Spleen (tissue), 13 donors: ENCODE data around the gene TRIM73. TPM values are rescaled to one million over a fixed set of nuclear protein-coding genes. Genes with fewer than 3 reads are reported as not detected.
"Not testable (repeated sequence)": the region's sequence is repeated elsewhere in the genome, so short reads cannot be mapped to it uniquely, and the experiment has no call there.

Experiments used
- DNase-seq: peaks from one replicate; pipeline ENCODE4 v3.0.0-alpha.2; 2020
- H3K27ac ChIP-seq, 8 donors: fragments of 200-600 bp; sonication (generic) in 7 of 8; 1 replicate in 4 of 8; 2 replicates in 4 of 8; pipeline versions ENCODE4 v1.5.0 to v1.8.0; 2016 to 2021; ENCODE audit warnings: inconsistent platforms in 4 of 8, mild to moderate bottlenecking in 4 of 8, moderate library complexity in 1 of 8
- H3K27me3 ChIP-seq, 7 donors: fragments of 200-600 bp; sonication (generic) in 6 of 7; replicated peaks in 1 of 7; 1 replicate in 4 of 7; 2 replicates in 3 of 7; pipeline versions ENCODE4 v1.5.0 to v1.8.0; 2016 to 2021; ENCODE audit warnings: inconsistent platforms in 3 of 7, mild to moderate bottlenecking in 1 of 7
- H3K36me3 ChIP-seq, 6 donors: fragments of 200-600 bp; sonication (generic) in 5 of 6; 1 replicate in 4 of 6; 2 replicates in 2 of 6; pipeline versions ENCODE4 v1.5.0 to v1.8.0; 2016 to 2021; ENCODE audit warnings: inconsistent platforms in 2 of 6
- H3K4me1 ChIP-seq, 6 donors: fragments of 200-600 bp; sonication (generic) in 5 of 6; 1 replicate in 3 of 6; 2 replicates in 3 of 6; pipeline versions ENCODE4 v1.5.0 to v1.8.0; 2016 to 2021; ENCODE audit warnings: inconsistent platforms in 3 of 6
- H3K4me3 ChIP-seq, 8 donors: fragments of 200-600 bp; sonication (generic) in 7 of 8; 1 replicate in 4 of 8; 2 replicates in 4 of 8; pipeline versions ENCODE4 v1.5.0 to v1.8.0; 2016 to 2021; ENCODE audit warnings: inconsistent platforms in 4 of 8, mild to moderate bottlenecking in 4 of 8, moderate library complexity in 2 of 8
- H3K9me3 ChIP-seq, 8 donors: fragments of 200-600 bp; sonication (generic) in 7 of 8; 1 replicate in 4 of 8; 2 replicates in 4 of 8; pipeline versions ENCODE4 v1.5.0 to v1.8.0; 2016 to 2021; ENCODE audit warnings: inconsistent platforms in 4 of 8
- POLR2AphosphoS5 ChIP-seq, 3 donors: sonication (generic); formaldehyde crosslinking; IDR thresholded peaks; one replicate each; pipeline ENCODE4 v1.5.1; 2017; ENCODE audit warnings: antibody characterized with exemption in 3 of 3
- WGBS, 5 donors: extraction: QIAGEN DNeasy Blood & Tissue Kit in 3 of 5; methylation state at CpG; one replicate each; pipeline versions ENCODE4 v1.1.5 to v1.1.7; 2013 to 2018; 5-methylcytosine and 5-hydroxymethylcytosine counted together
- intact Hi-C: fragments of 100-400 bp; cut with DNase I; formaldehyde crosslinking; loops from one replicate; pipeline ENCODE4 v1.15.0; 2023; ENCODE audit warnings: low total_unique reads
- long read RNA-seq, 2 donors: transcript quantifications; one replicate each; lab custom pipeline, GENCODE V29; 2026
- polyA plus RNA-seq, 3 donors: library from polyadenylated mRNA; stranded (reverse); fragments of 200-250 nt; gene quantifications; one replicate each; pipeline ENCODE4 v1.2.1, GENCODE V29; 2013
- total RNA-seq, 7 donors: library from RNA; depleted of rRNA in 3 of 7; stranded (reverse); fragments of >200 nt in 3 of 7; fragmentation: NEBNext Ultra II Directional in 4 of 7; extraction: Animal tissue kit (Norgen Biotek cat#: 25700) in 4 of 7; gene quantifications; one replicate each; pipeline versions ENCODE4 v1.1.0 to v1.2.1, GENCODE V29; 2016 to 2021
- donor health status: healthy with polysubstance abuse.
- donor health status: DM: no; HTN: no; CAD: no; lungs with moderate emphysema.
- donor health status: DM: no; HTN: no; CAD: no.
- donor health status: Bipolar disorder and iron deficiency.
- donor health status: healthy.
- donor health status: DM: no; HTN: no; CAD: no.
- donor health status: DM: yes; HTN: yes; CAD: no.

The TRIM73 gene
- total RNA-seq (1 to 10 TPM; 2.4 to 7.7 (median 6.0) TPM), polyA plus RNA-seq (1 to 10 TPM; 2.8 to 3.8 (median 3.0) TPM)
- long read RNA-seq, donor 1, result 0 reads
- long read RNA-seq, donor 2, result 0 reads

DNA sequence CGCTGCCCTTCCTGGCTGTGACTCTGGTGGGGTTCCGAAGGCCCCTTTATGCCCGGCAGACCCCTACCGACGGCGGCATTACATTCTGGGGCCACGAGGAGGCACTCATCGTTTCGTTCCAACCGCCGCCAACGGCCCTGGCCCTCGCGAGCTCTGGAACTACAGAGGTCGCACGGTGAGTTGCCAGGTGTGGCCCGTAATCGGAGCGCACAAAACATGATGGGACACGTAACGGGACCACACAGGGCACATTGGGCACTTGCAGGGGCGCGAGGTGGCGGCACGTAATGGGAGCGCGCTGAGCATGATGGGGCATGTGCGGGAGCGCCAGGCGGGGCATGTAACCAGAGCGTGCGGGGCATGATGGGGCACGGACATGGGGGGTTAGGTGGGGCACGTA, at the start of gene TRIM73:
TRIM73 (plus strand) TSS at position 301 of the 400 bp plus-strand sequence. CDS start 3,305 bp downstream, outside the sequence.
- intact Hi-C loops, H3K36me3 ChIP-seq, H3K4me3 ChIP-seq, H3K9me3 ChIP-seq, H3K4me1 ChIP-seq, H3K27me3 ChIP-seq, DNase-seq, H3K27ac ChIP-seq: not testable (repeated sequence)
- WGBS, 5 donors, result 32 to 42% (median 39%) methylated on average over 13 to 15 of the region's 34 CpGs; no CpG with 5 or more reads in 2 of the 5 donors

DNA sequence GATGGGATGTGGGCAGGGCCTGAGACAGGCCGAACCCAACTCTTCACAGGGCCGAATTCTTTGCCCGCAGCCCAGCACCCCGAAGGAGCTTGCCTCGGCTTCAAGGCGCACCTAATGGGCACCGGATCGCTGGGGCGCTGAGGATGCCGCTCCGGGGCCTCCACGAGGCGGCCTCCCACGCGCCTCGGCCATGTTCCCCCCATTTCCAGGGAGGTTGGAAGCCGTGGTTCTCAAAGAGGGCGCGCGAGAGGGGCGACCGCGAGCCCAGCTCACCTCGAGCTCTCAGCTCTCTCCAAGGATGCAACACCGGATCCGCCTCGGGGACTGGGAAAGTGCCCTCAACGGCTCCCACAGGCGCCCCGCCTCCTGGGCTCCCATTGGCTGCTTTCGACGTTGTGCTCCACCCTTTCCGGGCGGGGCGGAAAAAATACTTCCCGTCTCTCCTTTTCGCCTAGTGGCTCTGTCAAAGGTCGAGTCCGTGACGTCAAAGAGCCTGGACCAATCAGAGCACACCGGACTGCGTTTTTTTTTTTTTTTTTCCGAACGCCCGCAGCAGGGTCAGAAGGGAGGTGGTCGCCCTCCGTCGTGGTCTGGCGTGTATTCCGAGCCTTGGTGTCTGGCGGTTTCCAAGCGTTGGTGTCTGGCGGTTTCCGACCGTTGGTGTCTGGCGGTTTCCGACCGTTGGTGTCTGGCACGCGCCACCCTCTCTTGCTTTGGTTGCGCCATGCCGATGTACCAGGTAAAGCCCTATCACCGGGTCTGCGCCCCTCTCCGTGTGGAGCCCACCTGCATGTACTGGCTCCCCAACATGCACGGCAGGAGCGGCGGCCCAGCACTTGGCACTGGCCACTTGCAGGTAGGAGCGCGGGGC, 36.5 kb upstream of the TRIM73 start:
- H3K4me1 ChIP-seq, H3K9me3 ChIP-seq, H3K27me3 ChIP-seq, H3K36me3 ChIP-seq, intact Hi-C loops: not testable (repeated sequence)
- Histone ChIP-seq H3K4me3 (peak overlapping the region in 5 of 8 donors; percentile 38 to 45 (median 41)), H3K27ac (peak overlapping the region in 5 of 8 donors; percentile 74 to 80 (median 75))
- peak; percentile 78 for DNase-seq
- 0% methylated on average over 11 to 38 of the region's 70 CpGs; no CpG with 5 or more reads in 3 of the 5 donors for WGBS, 5 donors
- peak in 2 of 3 donors; percentile 50 to 55 for TF ChIP-seq POLR2AphosphoS5 (IDR thresholded peaks at IDR 0.05)

DNA sequence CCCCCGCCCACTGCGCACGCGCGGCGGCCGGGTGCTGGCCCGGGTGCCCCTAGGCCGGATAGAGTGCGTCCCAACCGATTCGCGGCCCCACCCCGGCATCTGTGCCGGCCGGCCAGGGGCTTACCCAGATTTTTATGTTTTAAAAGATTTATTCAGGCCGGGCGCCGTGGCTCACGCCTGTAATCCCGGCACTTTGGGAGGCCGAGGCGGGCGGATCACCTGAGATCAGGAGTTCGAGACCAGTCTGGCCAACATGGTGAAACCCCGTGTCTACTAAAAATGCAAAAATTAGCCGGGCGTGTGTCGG, 35.9 kb upstream of the TRIM73 start:
- H3K4me1 ChIP-seq, H3K9me3 ChIP-seq, H3K36me3 ChIP-seq, H3K27me3 ChIP-seq, intact Hi-C loops: not testable (repeated sequence)
- Histone ChIP-seq H3K27ac (peak overlapping the region in 5 of 8 donors; percentile 74 to 80 (median 75)), H3K4me3 (peak overlapping the region in 4 of 8 donors; percentile 39 to 45 (median 42))
- WGBS, 5 donors, result 0% methylated on average over 12 of the region's 29 CpGs; no CpG with 5 or more reads in 4 of the 5 donors
- DNase-seq, result peak; percentile 46

DNA sequence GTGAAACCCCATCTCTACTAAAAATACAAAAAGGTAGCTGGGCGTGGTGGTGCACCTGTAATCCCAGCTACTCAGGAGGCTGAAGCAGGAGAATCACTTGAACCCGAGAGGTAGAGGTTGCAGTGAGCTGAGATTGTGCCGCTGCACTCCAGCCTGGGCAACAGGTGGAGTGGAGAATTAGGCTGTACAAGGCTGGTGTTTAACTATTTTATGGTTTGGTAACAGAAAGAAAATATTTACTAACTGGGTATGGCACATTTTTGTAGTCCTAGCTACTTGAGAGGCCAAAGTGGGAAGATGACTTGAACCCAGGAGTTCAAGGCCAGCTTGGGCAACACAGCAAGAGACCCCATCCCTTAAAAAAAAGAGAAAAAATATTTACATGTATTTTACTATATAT, 31.4 kb upstream of the TRIM73 start:
- H3K27ac ChIP-seq, intact Hi-C loops: not testable (repeated sequence)
- WGBS, 5 donors, result no CpG with 5 or more reads among the region's 3 CpGs

DNA sequence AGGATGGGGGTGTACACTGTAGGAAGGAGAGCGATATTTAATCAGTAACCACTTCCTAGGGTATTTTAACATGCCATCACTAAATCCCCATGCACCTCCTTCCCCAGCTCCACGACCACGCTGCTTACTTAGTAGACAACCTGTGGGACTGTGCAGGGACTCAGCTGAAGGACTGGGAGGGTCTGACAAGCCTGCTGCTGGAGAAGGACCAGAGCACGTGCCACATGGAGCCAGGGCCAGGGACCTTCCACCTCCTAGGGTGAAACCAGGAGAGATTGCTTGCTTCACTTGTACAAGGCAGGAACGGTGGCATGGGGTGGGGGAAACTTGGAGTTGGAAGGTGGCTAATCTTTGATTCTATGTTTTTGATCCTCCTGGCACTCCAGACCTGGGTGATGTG, 28.8 kb upstream of the TRIM73 start:
- H3K4me1 ChIP-seq, H3K4me3 ChIP-seq, H3K27me3 ChIP-seq, intact Hi-C loops, H3K9me3 ChIP-seq, H3K36me3 ChIP-seq, DNase-seq, H3K27ac ChIP-seq: not testable (repeated sequence)
- no CpG with 5 or more reads among the region's 5 CpGs for WGBS, 5 donors

More for the DNA sequence above, 31.4 kb upstream of the TRIM73 start:
- H3K36me3 ChIP-seq, H3K4me1 ChIP-seq, H3K4me3 ChIP-seq, DNase-seq, H3K27me3 ChIP-seq, H3K9me3 ChIP-seq: not testable (repeated sequence)

DNA sequence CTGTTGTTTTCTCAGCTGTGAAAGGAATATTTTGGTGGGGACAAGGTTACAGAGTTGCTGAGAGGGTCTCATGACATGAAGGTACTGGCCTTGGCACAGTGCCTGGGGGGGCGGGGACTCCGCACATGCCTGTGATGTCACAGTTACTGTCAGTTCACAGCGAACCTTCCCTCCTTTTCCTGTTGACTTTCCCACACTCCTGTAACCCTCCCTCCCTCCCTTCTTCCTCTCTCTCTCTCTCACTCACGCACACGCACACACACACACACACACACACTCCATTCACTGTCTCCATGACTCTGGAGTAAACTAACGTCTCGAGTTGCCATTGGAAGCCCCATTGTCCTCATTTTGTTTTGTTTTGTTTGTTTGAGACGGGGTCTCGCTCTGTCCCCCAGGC, 28.1 kb upstream of the TRIM73 start:
- H3K27me3 ChIP-seq, H3K27ac ChIP-seq, H3K36me3 ChIP-seq, intact Hi-C loops, H3K9me3 ChIP-seq, DNase-seq, H3K4me3 ChIP-seq, H3K4me1 ChIP-seq: not testable (repeated sequence)
- WGBS, 5 donors, result 53% methylated on average over 5 of the region's 9 CpGs; no CpG with 5 or more reads in 4 of the 5 donors

DNA sequence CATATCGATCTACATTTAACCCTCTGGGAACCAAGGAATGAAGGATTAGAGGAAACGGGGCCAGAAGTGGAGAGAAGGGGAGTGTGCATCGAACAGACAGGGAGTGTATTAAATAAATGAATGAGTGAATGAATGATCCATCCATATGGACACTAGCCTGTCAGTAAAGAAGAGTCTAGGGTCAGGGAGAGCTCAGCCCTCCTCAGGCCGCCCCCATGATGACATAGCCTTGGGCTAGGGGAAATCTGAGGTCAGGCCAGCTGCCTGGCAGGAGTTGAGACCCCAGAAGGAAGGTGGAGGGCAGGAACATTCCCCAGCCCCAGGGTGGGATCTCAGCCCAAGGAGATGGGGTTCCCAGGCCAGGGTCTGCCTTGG, 21.3 kb upstream of the TRIM73 start:
- H3K27me3 ChIP-seq, DNase-seq, H3K4me1 ChIP-seq, intact Hi-C loops, H3K36me3 ChIP-seq, H3K27ac ChIP-seq, H3K4me3 ChIP-seq, H3K9me3 ChIP-seq: not testable (repeated sequence)
- WGBS, 5 donors, result no CpG with 5 or more reads among the region's 4 CpGs

DNA sequence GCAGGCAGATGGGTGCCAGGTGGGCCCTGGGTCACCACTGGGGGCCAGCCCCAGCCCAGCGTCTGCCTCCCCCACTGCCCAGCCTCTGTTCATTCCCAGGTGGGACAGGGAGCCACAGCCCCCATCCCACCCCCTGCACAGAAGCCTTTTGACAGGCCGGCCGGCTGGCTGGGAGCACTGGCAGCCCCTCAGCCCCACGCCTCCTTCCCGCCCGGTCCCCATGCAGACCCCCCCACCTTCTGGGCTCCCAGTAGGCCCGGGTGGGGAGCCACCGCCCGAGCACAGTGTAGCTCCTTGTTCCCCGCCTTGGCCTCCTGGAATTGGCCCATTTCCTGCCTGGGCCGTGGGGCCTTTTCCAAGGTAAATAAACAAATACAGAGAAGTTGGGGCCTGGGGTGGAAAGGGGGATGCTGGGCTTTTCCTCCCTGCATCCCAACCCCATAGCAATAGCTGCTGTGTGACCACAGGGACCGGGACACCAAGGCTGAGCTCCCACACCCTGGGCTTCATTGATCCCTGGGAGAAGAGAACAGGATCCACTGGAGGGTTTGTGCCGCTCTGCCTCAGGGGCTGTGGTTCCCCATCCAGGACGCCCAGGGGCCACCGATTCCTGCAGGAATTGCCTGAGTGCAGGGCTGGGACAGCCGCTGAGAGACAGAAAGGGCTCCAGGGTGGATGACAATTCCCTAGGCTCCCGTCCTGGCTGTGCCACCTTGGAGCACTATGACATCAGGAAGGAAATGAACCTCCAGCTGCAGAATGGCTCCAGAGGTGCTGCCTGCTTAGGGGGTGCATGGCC, 20.7 kb upstream of the TRIM73 start:
- H3K36me3 ChIP-seq, H3K4me1 ChIP-seq, intact Hi-C loops: not testable (repeated sequence)

DNA sequence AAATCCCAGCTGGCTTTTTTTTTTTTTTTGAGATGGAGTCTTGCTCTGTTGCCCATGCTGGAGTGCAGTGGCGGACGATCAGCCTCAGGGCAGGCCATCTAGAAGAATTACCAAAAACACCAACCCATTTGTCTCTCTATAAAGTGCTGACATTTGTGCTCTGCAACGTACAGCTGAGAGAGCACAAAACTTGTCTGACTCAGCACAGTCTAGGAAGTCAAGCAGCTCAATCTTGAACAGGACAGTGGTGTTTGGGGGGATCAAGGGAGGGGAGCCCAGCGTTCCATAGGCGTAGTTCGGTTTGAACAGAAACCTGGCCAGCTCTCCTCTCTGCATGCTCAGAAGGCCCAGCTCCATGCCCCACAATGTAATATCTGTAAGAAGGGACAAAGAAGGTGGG, 2.2 kb upstream of the TRIM73 start:
- H3K36me3 ChIP-seq, intact Hi-C loops, H3K4me1 ChIP-seq, H3K27me3 ChIP-seq, H3K9me3 ChIP-seq, H3K4me3 ChIP-seq, H3K27ac ChIP-seq, DNase-seq: not testable (repeated sequence)
- WGBS, 5 donors, result no CpG with 5 or more reads among the region's 6 CpGs

More for the DNA sequence above, 20.7 kb upstream of the TRIM73 start:
- DNase-seq, H3K9me3 ChIP-seq, H3K4me3 ChIP-seq, H3K27ac ChIP-seq, H3K27me3 ChIP-seq: not testable (repeated sequence)
- no CpG with 5 or more reads among the region's 17 CpGs for WGBS, 5 donors

DNA sequence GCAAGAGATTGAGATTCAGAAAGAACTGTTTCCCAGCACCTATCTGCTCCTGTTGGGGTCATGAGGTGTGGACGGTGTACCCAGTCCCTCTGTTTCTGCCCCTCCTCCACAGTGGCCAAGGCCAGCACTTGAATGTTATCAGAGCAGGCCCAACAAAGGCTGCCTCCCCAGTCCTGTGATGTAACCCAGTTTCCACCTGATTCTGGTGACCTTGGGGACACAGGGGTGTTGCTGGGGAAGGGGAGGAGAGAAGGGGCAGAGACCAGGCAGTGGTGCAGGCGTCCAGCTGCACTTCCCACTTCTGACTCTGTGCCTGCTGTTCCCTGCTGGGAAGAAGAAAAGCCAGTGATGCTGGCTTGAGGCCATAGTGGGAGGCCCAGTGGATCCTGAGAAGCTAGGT, 2.4 kb downstream of the TRIM73 start:
- intact Hi-C loops, DNase-seq, H3K4me1 ChIP-seq, H3K27ac ChIP-seq, H3K4me3 ChIP-seq, H3K9me3 ChIP-seq, H3K27me3 ChIP-seq, H3K36me3 ChIP-seq: not testable (repeated sequence)
- no CpG with 5 or more reads among the region's 2 CpGs for WGBS, 5 donors
